GM20000 (cell line): ENCODE data around the gene NOSTRIN.

Source experiments
- DNase-seq: peaks from one replicate; pipeline ENCODE4 v3.0.0; 2012; ENCODE audit warnings: low spot score
- TF ChIP-seq, protein P1 (sequence below): IDR thresholded peaks from 2 replicates; pipeline ENCODE4 v1.5.1; 2012; ENCODE audit warnings: mild to moderate bottlenecking, control low read depth; ENCODE audit errors: extremely low read depth, missing control alignments

The NOSTRIN gene

GRCh38 chr2:168894720-168895119 lies 92.3 kb downstream of the NOSTRIN start:
- TF ChIP-seq, protein P1, sequence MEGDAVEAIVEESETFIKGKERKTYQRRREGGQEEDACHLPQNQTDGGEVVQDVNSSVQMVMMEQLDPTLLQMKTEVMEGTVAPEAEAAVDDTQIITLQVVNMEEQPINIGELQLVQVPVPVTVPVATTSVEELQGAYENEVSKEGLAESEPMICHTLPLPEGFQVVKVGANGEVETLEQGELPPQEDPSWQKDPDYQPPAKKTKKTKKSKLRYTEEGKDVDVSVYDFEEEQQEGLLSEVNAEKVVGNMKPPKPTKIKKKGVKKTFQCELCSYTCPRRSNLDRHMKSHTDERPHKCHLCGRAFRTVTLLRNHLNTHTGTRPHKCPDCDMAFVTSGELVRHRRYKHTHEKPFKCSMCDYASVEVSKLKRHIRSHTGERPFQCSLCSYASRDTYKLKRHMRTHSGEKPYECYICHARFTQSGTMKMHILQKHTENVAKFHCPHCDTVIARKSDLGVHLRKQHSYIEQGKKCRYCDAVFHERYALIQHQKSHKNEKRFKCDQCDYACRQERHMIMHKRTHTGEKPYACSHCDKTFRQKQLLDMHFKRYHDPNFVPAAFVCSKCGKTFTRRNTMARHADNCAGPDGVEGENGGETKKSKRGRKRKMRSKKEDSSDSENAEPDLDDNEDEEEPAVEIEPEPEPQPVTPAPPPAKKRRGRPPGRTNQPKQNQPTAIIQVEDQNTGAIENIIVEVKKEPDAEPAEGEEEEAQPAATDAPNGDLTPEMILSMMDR: no peak
- DNase-seq: no peak

DNA sequence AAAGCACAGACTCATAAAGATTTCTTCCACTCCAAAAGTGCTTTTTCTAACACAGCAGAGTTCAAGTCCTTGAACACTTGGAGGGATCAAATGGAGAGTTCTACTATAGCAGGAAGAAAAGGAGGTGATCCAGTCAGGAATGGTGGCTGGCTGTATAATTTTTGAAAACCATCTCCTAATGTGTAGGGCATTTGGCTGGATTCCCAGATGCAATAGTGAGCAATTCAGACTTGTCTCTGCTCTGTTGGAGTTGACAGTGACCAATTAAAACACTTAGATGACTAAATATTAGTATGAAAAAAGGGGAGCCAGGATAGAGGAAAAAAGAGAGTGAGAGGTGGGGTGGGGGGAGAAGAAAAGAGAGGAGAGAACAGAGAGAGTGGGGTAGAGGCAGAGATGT lies 93.3 kb downstream of the NOSTRIN start:
- TF ChIP-seq, protein P1: no peak
- DNase-seq: no peak

DNA sequence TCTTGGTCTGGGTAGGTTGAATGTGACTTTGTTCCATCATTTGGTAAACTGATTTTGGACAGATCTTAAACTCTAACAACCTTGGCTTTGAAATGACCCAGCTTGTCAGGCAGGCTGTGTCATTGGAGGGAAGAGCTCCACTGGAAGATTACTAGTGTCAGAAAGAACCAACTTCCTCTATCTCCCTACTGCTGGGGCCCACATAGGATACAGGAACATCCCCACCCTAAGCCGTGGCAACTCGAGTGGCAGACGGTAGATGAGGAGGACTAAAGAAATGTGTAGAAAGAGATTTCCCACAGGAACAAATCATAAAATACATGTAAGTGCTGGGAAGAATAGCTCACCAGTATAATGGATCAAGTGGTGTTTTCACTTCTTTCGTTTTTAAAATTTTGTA lies 94.3 kb downstream of the NOSTRIN start:
- TF ChIP-seq, protein P1: no peak
- DNase-seq: no peak

DNA sequence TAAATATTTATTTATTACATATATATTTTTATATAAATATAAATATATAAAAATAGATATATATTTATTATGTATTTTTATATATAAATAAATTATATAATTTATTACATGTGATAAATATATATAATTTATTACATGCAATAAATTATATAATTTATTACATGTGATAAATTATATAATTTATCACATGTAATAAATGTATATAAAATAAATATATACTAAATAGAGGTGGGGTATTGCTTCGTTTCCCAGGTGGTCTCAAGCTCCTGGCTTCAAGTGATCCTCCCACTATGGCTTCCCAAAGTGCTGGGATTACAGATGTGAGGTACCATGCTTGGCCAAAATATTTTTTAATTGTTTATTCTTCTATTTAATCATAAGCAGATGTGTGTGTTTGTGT lies 95.0 kb downstream of the NOSTRIN start:
- TF ChIP-seq, protein P1: no peak
- DNase-seq: no peak

GRCh38 chr2:168901003-168901402 lies 98.6 kb downstream of the NOSTRIN start, which contains the start of gene G6PC2:
Gene G6PC2 (plus strand): TSS chr2:168901291. CDS start chr2:168901332, 41 bp downstream.
- TF ChIP-seq, protein P1: no peak
- no peak for DNase-seq

GRCh38 chr2:168903888-168904287 lies 101.5 kb downstream of the NOSTRIN start:
- TF ChIP-seq, protein P1: no peak
- DNase-seq: no peak

DNA sequence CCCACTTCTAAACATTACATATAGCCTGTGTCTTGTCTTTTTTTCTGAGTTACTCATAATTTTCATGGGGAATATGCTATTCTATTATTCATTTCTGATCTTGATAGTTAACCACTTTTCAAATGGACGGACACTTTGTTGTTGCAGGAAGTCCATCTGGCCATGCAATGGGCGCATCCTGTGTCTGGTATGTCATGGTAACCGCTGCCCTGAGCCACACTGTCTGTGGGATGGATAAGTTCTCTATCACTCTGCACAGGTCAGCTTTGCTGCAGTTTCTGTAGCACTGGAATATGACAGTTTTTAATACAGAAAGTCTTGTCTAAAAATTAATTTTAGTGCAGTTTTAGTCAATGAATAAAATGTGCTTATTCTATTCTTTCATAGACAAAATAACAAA lies 101.9 kb downstream of the NOSTRIN start:
- DNase-seq: no peak
- TF ChIP-seq, protein P1: no peak
